Kidney epithelial cell (primary cell): ENCODE measurements around the gene TET2. TPM values are rescaled to one million over a fixed set of nuclear protein-coding genes. Genes with fewer than 3 reads are reported as not detected.
"Not testable (repeated sequence)": the region's sequence is repeated elsewhere in the genome, so short reads cannot be mapped to it uniquely, and the experiment has no call there.

ENCODE experiments used
- DNase-seq: peaks from one replicate; pipeline ENCODE4 v3.0.0-alpha.2; 2010; ENCODE audit warnings: low read depth
- H3K27me3 ChIP-seq: 2 replicates; pipeline ENCODE4 v1.6.0; 2011; ENCODE audit warnings: low read length; ENCODE audit not compliant: control insufficient read depth, insufficient read depth
- H3K36me3 ChIP-seq: 2 replicates; pipeline ENCODE4 v1.5.1; 2011; ENCODE audit warnings: low read length; ENCODE audit not compliant: control insufficient read depth, insufficient read depth
- H3K4me3 ChIP-seq: 2 replicates; pipeline ENCODE4 v1.5.1; 2011; ENCODE audit warnings: low read depth, mild to moderate bottlenecking, control low read depth, low read length
- total RNA-seq: library from RNA; depleted of rRNA; stranded (reverse); fragments of >200 nt; gene quantifications from 2 replicates; pipeline ENCODE4 v1.2.3, GENCODE V29; 2015
- TF ChIP-seq, protein P1 (sequence below): IDR thresholded peaks from 2 replicates; pipeline ENCODE4 v1.5.1; 2011; ENCODE audit warnings: mild to moderate bottlenecking, moderate library complexity, low read length, control low read depth, inconsistent platforms; ENCODE audit not compliant: insufficient read depth, poor library complexity, severe bottlenecking

Gene TET2
- total RNA-seq, 1 donor from 2014 or later, result 10.4 TPM

DNA sequence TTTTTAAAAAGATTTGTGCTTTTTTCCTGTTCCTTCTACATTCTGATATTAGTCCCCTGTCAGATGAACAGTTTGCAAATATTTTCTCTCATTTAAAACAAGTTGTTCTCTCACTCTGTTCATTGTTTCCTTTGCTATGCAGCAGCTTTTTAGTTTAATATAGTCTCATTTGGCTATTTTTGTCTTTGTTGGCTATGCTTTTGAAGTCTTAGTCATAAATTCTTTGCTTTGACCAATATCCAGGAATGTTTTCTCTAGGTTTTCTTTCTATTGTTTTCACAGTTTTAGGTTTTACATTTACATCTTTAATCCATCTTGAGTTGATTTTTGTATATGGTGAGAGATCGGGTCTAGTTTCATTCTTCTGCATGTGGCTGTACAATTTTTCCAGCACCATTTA is 136.8 kb downstream of the TET2 start:
- Histone ChIP-seq H3K27me3 (no peaks in the 10 kb centered on the region), H3K36me3 (no peaks in the 10 kb centered on the region), H3K4me3 (no peak overlapping the region)
- DNase-seq, result no peak
- TF ChIP-seq, protein P1, sequence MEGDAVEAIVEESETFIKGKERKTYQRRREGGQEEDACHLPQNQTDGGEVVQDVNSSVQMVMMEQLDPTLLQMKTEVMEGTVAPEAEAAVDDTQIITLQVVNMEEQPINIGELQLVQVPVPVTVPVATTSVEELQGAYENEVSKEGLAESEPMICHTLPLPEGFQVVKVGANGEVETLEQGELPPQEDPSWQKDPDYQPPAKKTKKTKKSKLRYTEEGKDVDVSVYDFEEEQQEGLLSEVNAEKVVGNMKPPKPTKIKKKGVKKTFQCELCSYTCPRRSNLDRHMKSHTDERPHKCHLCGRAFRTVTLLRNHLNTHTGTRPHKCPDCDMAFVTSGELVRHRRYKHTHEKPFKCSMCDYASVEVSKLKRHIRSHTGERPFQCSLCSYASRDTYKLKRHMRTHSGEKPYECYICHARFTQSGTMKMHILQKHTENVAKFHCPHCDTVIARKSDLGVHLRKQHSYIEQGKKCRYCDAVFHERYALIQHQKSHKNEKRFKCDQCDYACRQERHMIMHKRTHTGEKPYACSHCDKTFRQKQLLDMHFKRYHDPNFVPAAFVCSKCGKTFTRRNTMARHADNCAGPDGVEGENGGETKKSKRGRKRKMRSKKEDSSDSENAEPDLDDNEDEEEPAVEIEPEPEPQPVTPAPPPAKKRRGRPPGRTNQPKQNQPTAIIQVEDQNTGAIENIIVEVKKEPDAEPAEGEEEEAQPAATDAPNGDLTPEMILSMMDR, result no peak

DNA sequence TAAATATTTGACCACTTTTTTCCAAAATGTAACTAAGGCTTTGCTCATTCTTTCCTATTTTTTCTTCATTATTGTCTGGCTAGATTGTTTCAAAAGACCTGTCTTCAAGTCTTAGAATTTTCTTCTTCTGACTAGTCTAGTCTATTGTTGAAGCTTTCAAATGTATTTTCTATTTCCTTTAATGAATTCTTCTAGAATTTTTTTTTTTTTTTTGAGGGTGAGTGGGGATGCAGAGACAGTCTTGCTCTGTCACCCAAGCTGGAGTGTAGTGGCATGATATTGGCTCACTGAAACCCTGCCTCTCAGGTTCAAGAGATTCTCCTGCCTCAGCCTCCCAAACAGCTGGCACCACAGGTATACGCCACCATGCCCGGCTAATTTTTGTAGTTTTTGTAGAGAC is 141.4 kb downstream of the TET2 start:
- no peaks in the 10 kb centered on the region for H3K36me3 ChIP-seq
- no peak overlapping the region for H3K4me3 ChIP-seq
- DNase-seq, result no peak
- H3K27me3 ChIP-seq, result no peaks in the 10 kb centered on the region
- TF ChIP-seq, protein P1, result no peak

DNA sequence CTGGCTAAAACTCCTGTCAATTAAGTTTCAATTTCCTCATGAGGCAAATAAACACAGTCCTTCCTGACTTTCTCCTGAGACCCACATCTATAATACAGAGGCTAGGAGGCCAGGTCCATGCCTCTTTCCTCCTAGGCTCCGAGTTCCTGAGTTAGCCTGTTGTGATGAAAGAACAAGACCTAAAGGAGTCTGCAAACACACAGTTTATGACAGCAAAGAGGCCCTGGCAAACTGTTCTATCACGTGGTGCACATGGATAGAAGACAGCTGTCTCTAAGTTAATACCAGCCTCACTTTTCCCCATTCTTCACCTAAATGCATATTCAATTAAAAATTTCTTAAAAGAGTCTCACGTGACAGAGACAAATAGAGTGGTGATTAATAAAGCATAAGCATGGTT is 145.2 kb downstream of the TET2 start:
- Histone ChIP-seq H3K36me3 (no peaks in the 10 kb centered on the region), H3K4me3 (no peak overlapping the region), H3K27me3 (no peaks in the 10 kb centered on the region)
- TF ChIP-seq, protein P1, result no peak
- no peak for DNase-seq

DNA sequence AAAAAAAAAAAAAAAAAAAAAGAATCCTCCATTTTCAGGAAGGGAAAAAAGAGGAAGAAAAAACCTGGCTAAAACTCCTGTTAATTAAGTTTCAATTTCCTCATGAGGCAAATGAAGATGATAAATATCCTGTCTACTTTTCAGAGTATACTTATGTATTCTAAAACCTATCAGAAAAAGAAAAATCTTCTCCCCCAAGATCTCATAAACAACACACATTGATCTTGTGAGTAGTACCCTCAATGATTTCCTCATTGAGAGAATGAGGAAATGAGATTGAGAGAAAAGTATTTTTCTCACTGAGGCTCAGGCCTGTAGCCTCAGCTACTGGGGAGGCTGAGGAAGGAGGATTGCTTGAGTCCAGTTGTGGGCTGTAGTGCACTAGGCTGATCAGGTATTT is 146.7 kb downstream of the TET2 start:
- Histone ChIP-seq H3K36me3 (no peaks in the 10 kb centered on the region), H3K4me3 (no peak overlapping the region), H3K27me3 (no peaks in the 10 kb centered on the region)
- DNase-seq, result no peak
- TF ChIP-seq, protein P1, result no peak

DNA sequence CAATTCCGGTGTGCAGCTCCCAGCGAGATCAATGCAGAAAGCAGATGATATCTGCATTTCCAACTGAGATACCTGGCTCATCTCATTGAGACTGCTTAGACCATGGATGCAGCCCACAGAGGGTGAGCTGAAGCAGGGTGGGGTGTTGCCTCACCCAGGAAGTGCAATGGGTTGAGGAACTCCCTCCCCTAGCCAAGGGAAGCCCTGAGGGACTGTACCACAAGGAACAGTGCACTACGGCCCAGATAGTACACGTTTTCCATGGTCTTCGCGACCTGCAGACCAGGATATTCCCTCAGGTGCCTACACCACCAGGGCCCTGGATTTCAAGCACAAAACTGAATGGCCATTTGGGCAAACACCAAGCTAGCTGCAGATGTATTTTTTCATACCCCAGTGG is 150.0 kb downstream of the TET2 start:
- Histone ChIP-seq H3K4me3 (no peak overlapping the region), H3K36me3 (no peaks in the 10 kb centered on the region), H3K27me3 (no peaks in the 10 kb centered on the region)
- TF ChIP-seq, protein P1, result no peak
- no peak for DNase-seq

DNA sequence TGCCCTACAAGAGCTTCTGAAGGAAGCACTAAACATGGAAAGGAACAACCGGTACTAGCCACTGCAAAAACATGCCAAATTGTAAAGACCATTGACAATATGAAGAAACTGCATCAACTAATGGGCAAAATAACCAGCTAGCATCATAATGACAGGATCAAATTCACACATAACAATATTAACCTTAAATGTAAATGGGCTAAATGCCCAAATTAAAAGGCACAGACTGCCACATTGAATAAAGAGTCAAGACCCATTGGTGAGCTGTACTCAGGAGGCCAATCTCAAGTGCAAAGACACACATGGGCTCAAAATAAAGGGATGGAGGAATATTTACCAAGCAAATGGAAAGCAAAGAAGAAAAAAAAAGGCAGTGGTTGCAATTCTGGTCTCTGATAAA is 152.4 kb downstream of the TET2 start:
- not testable (repeated sequence) for H3K36me3 ChIP-seq, DNase-seq, H3K27me3 ChIP-seq, H3K4me3 ChIP-seq
